Measurements from ENCODE around the gene SLC47A2.
"Not testable (repeated sequence)": the region's sequence is repeated elsewhere in the genome, so short reads cannot be mapped to it uniquely, and the experiment has no call there.

Gene SLC47A2, protein sequence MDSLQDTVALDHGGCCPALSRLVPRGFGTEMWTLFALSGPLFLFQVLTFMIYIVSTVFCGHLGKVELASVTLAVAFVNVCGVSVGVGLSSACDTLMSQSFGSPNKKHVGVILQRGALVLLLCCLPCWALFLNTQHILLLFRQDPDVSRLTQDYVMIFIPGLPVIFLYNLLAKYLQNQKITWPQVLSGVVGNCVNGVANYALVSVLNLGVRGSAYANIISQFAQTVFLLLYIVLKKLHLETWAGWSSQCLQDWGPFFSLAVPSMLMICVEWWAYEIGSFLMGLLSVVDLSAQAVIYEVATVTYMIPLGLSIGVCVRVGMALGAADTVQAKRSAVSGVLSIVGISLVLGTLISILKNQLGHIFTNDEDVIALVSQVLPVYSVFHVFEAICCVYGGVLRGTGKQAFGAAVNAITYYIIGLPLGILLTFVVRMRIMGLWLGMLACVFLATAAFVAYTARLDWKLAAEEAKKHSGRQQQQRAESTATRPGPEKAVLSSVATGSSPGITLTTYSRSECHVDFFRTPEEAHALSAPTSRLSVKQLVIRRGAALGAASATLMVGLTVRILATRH

DNA sequence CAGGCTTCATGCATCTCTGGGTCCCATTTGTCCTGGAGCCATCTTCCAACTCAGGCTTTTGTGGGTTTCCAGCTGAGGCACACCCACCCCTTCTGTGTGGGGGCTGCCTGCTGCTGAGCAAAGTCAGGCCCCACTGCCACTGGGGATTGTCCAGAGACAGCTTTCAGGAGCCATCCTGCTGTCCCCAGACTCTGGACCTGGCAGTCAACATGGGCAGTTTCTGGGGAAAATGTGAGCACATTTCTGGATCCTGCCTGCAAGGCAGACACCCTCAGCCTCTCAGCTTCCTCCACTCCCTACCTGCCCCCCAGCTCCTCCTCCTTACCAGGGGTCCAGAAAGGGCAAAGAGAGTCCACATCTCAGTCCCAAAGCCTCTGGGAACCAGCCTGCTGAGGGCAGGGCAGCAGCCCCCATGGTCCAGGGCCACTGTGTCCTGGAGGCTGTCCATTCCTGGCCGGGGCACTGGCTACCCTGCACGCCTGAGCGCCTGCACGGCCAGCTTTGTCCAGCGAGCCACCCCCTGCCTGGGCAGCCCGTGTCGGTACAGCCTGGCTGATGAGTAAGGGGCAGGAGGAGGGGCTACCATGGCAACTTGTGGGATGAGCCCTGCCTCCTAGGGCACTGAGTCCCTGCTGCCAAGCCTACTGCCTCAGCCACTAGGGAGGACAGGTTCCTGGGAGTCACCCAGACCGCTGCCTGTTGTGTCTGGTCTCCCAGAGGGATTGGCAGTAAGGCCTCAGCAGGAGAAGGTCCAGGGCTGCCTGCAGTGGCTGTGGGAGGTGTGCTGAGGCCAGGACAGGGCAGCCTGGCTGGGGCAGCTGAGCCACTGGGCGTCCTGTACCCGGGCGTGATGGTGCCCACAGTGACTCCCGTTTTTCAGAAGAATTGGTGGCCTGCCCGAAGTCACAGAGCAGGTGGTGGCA, at the start of gene SLC47A2:
Gene SLC47A2, minus strand, starts transcription at position 477 of the 923 bp plus-strand sequence. Its CDS starts 29 bp downstream, at position 448.
- no peak for DNase-seq

DNA sequence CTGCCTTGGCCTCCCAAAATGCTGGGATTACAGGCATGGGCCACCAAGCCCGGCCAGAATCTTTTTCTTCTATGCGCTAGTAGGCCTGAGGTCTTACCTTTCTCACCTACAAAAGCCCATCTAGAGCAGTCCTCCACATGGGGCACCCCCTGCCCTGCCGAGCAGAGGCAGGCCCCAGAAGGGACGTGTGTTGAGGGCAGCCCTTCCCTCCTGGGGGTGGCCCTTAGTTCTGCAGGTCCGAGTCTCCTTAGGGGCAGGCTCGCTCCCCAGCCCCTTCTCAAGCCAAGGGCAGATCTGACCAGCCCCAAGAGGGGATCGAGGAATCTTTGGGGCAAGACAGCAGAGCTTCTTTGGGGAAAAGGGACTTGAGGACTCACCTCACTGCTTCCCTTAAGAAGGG, 49.6 kb upstream of the SLC47A2 start:
- DNase-seq: no peak

DNA sequence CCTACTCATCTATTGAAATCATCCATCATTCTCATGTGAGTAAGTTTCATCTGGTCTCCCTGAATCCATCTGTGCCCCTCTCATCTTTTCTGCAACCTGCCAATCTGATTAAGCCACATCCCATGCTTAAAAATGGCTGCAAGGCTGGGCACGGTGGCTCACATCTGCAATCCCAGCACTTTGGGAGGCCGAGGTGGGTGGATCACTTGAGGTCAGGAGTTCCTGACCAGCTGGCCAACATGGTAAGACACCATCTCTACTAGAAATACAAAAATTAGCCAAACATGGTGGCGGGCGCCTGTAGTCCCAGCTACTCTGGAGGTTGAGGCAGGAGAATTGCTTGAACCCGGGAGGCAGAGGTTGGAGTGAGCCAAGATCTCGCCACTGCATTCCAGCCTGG, 47.6 kb upstream of the SLC47A2 start:
- DNase-seq: not testable (repeated sequence)

DNA sequence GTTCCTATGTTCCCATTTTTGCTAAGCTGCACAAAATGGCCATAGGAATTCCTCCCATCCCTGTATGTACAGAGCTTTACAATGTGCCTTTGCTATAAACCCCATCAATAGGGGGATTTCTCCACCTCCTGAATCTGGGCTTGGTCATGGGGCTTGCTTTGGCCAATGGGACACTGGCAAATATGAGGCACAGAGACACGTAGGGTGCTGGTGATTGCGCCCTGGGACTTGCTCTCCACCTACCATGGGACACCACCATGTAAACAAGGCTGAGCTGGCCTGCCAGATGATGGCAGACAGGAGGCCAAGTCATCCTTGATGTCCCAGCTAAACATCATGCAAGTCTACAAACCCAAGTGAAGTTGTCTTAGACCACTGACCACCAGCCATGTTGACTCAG, 47.0 kb upstream of the SLC47A2 start:
- no peak for DNase-seq

DNA sequence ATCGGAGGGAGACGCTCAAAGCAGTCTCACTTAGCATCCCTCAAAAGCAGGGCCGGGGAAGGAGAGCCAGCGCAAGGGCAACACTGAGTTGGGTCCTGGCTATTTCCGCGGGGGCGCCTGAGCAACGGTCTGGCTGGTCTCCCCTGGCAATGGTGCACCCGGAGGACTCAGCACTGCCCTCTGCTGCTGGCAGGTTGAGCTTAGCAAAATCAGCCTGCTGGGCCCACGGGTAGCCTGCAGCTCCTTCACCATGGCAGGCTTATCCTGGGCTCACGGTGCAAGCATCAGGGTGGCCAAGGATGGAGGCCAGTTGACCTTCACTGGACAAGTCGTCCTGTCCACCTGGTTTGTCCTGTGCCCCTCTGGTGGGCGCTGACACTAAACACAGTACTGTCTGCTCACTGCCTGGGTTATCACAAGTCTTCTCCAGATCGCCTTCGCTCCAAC, 46.2 kb upstream of the SLC47A2 start:
- DNase-seq: no peak

DNA sequence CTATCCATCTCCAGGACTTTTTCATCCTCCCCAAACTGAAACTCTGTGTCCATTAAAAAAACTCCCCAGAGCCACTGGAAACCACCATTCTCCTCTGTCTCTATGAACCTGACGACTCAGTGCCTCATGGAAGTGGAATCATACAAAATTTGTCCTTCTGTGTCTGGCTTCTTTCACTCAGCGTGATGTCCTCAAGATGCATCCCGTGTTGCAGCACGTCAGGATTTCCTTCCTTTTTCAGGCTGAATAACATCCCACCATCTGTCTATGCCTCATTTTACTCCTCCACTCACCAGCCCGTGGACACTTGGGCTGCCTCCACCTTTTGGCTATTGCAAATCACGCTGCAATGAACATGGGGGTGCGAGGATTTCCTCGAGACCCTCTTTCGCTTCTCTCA, 44.4 kb upstream of the SLC47A2 start:
- no peak for DNase-seq

DNA sequence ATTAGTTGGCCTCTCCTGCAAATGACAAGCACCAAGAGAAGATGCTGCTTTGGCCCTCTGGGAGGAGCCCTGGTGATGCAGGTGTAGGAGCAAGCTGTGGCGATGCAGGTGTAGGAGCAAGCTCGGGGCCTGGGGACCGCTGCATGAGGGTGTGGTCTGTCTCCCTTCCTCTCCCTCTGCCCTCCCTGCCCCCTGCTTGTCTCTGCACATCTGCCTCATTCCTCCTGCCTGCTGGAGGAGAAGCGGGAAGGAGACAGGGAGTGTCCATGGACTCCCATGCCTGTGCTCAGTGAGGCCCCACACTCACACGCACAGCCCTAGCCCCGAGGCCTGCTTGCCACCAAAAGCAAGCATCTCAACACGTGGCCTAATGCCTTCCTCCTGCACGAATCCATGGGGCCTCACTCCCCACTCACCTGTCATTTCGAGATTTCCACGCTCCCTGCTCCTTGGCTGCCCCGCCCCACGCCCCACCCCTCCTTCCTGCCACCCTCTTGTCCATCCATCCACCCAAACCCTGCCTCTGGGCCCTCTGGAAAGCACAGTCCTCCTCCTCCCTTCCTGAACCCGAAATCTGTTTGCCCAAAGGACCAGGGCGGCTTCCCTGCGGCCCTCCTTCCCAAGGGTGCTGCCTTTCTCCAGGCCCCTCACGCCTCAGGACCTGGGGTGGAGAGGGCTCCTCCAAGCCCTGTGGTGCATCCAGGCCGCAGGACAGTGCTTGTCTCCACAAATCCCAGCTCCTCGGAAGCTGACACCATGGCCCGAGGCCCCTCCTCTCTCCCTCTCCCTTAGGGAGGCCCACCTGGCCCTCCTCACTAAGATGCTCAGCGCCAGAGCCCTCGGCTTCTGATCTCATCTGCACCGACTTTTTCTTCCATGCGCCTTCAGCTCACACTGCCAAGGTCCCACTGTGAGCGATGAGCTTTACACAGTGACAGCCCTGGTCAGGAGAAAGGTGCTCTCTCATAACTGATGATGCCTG, 43.5 kb upstream of the SLC47A2 start:
- DNase-seq: no peak

DNA sequence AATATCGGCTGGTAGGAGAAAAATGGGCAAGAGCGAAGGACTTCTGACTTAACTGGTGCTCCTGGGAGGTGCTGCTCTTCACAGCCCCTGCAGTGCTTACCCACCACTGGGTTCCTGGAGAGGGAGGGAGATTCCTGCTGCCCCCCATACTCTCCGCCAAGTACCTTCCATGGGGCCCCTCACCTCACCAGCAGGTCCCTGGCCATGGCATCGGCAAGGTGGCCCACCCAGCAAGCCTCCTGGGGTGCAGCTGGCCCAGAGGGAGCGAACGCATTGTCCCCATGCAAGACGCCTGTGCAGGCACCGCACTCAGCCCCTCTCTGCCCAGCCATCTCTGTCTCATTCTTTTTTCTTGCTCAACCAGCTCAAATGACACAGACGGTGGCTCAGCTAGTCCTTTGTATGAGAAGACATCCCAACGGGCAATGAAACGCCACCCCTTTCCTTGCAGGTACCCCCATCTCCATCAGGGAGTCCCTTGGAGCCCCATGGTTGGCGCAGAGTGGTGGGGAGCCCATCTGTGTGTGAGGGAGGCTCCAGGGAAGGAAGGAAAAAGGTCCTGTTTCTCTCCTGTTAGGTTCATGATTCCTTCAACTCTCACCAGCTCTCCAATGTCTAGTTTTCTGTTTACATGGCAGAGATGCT, 41.3 kb upstream of the SLC47A2 start:
- no peak for DNase-seq

DNA sequence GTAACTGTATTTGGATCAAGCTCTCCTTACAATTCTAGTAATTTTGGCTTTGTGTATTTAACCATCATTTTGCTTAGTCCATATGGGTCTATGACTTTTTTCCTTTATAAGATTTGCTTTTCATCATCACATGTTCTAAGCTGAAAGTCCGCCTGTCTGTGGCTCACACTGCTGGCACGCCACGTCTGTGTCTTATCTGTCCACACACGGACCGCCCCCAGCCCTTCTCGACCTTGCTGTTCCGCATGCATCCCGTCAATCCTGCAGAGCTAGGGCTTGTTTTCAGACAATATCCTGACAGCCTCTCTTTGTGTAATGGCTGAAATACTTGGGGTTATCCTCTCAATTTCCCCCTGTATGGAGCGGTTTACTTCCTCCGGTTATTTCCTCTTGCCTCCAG, 40.2 kb upstream of the SLC47A2 start:
- DNase-seq: no peak

DNA sequence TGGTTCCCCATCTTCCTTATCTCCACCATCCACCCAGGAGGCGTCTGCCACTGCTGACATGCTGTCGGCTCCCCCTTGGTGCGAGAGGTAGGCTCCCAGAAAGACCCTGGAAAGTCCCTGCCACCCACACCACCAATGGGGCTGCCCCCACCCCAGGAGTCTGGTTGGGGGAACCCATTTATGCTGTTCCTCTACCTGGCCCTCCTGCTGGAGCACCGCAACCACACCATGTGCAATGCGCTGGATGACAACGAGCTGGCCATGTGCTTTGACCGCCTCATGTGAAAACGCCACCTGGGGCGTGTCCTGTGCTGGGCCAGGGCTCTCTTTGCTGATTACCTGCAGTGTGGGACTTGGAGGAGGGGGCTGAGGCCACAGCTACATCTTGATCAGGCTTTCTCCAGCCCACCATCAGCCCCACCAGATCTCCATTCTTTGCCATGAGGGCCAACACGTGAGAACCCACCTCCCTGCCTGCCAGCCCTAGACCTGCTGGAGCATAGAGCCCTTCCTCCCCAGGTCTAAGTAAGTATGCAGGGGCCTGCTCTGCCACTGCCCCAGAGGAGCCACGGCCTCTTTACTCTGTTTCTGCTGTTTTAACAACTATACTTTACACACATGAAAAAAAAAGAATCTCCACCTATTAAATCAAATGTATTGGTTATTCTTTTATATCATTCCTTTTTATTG, 39.6 kb upstream of the SLC47A2 start:
- no peak for DNase-seq

DNA sequence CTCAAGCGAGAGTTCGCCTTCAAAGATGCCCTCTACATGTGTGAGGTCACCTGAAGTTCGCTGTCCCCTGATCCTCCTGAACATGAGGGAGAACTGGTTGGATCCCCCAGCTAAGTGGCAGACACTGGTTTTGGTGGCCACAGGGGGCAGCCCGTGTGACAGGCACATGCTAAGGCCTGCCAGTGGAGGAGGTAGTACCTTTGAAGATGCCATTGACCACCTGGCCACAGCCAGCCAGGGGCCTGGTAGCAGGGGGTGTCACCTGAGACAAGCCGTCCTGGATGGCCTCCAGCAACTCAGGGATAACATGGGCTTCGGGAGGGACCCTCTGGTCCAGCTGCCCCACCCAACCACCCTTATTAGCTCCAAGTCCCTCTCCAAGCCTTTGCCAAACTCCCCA, 39.0 kb upstream of the SLC47A2 start:
- no peak for DNase-seq

DNA sequence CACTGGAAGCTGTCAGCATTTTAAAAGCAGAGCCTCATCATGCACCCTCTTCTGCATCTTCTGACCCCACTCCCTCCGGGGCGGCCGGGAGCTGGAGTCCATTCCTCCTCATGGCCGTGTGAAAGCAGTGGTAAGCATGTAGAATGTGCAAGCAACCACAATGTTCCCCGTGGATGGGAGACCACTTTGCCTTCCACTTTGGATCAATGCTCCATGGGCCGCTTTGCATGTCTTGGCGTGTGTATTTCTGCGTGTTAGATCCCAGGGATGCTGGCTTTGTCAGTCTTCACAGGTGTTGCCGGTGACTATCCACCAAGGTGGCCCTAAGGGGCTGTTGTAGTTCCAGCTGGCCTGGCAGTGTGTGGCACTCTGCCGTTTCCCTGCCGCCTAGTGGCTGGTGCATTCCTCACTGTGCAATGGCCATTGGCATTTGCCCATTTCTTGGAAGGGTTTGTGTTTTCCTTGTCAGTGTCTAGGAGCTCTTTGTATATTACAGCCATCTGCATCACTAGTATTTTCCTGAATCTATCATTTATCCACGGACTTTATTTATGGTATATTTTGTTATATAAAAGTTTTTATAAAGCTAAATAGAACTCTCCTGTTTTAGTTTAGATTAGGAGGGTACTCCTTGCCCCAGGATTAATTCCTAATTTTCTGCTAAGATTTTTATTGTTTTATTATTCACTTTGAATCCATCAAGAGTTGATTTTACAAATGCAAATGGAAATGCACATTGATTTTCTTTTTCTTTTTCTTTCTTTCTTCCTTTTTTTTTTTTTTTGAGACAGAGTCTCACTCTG, 37.5 kb upstream of the SLC47A2 start:
- no peak for DNase-seq

DNA sequence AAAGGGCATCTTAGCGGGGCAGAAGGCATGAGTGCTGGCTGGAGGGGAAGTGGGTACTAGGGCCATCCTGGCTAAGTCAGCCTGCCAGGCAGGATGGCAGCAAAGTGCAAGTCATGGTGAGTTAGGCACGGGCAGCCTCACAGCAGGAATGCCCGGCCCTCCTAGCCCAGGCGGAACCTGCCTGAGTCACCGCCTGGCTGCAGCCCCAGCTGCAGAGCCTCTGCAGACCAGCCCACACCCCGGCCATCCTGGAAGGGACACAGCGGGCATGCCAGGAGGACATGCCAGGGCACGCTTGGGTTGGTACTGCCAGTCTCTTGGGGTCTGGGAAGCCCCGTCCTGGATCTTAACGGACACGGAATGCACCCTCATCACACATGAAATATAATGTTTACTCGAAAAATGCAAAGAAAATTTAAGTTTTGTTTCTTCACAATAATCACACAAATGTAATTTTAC, 36.7 kb upstream of the SLC47A2 start:
- DNase-seq: no peak

DNA sequence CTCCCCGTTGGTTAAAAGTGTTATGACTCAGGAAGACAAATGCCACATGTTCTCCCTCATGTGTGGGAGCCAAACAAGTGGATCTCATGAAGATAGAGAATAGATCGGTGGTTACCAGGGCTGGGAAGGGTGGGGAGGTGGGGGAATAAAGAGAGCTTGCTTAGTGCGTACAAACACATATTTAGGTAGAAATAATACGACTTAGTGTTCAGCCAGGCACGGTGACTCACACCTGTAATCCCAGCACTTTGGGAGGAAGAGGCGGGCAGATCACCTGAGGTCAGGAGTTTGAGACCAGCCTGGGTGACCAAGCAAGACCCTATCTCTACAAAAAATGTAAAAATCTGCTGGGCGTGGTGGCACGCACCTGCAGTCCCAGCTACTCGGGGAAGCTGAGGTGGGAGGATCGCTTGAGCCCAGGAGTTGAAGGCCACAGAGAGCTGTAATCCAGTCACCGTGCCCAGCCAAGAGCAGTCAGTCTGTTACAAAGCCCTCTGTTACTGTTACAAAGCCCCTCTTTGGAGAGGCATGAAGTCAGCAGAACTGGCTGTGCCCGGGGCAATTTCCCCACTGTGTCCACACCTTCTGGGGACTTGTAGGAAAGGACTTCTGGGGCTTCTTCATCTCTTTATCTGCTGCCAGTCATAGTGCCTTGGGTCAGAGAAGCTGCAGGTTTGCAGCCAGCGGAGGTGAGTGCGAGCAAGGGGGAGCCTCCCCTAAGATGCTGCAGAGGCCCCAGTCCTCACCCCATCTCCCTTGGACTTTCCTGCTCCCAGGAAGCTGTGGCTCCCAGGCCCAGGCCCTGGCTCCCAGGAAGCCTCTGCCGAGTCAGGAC, 36.0 kb upstream of the SLC47A2 start:
- DNase-seq: no peak

DNA sequence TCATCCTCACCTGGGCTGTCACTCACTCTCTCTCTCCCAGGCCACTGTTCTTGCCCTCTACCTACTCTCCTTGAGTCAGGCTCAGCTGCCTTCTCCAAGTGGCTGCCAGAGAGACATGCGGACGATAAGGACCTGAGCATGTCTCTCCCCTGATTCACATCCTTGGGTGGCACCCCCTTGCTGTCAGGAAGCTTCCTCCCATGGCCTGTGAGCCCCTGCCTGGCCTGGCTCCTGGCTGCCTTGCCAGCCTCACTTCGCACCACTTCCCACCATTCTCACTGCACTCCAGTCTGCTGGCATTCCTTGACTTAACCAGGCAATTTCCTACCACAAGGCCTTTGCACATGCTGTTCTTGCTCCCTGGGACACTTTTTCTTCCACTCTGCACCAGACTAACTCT, 34.5 kb upstream of the SLC47A2 start:
- DNase-seq: no peak

DNA sequence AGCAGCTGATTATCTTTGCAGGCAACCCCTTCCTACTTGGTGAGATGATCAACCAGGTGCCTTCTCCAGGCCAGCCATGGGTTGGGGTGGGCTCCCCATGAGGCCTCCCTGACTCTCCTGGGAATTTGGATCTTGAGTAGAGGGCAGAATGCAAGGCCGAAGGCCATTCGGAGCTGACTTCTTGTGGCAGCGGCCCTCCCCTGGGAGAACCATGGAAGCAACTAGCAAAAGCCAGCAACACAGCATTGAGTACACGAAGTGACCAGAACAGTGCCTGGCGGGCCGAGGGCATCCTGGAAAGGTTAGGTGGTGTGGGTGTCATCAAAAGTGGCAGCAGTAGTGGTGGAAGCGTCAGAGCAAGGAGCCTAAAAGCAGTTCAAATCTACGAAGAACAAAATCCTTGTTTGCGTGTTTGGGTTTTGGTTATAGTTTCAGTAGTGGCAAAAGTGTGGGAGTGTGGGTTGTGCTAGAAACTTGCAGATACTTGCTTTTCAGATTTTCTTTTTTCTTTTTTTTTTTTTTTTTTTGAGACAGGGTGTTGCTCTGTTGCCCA, 33.7 kb upstream of the SLC47A2 start:
- no peak for DNase-seq

DNA sequence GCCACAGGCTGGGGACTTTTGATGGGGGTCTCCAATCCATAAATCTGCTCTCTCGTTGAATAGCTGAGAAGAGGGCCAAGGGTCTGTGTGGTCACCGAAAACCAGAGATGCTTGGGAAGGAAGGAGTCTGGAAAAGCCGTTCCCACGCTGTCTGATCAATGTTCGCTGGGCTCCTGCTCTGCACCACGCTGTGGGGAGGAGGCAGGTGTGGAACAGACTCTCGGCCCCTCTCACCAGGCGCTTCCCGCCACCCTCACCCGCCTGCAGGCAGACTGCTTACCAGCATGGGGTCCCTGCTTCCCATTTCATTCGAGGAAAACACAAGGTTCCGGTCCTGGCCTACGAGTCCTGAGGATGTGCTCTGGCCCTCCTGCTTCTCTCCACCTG, 32.4 kb upstream of the SLC47A2 start:
- no peak for DNase-seq

DNA sequence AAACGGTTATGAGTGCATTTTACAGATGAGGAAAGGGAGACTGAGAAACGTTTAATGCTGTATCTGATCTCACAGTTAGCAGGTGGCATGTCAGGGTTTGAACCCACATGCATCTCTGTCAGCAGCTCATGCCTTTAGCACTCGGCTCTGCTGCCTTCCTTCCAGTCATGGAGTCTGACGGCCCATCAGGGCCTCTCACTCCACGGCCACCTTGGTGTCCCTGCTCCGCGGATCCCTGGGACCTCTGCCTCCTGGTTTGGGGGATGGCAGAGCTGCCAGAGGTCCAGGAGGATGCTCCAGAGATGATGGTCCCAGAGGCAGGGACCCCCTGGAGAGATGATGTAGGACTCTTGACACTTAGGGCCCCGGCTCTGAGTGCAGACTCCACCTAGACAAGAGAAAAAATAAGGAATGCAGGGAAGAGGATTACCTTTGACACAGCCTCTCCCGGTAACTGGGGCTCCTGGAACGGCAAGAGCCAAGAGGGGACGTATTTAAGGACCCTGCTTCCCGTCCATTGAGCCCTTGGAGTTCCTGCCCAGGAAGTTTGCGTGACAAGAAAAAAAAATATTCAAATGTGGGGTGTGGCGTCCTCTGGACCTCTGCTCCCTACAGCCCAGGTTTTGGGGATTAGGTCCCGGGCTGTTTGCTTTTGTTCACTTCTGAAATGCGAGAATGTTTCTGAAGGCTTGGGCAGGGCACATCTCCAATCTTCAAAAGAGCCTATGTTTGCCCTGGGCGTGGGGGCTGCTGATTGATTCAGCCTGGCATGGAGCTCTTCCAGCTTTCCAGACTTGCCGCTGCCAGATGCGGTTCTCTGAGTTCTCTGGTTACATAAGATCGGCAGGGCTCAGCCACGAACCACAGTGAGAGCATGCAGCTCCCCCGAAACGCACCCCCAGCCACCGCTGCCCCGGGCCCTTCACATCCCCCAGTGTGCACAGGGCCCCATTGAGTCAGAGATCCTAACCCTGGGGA, 31.7 kb upstream of the SLC47A2 start, which contains the start of gene ALDH3A1:
Gene ALDH3A1, minus strand, starts transcription at position 470 of the 978 bp plus-strand sequence. CDS start 3,169 bp downstream, outside the sequence.
- DNase-seq: no peak
